ENCODE measurements around the gene ZNF575.

DNA sequence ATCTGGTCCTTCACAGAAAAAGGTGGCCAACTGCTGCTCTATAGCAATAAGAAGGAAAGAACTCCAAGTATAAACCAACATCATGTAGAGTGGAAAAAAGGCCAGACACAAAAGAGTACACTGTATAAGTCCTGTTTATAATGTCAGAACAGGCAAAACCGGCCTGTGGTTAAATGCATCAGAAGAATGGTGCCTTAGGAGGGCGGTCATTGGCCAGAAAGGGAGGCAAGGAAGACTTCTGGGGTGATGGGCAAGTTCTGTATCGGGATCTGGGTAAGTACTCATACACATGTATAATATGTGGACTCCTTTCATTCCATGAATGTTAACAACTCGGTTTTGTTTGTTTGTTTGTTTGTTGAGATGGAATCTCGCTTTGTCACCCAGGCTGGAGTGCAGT lies 10.1 kb upstream of the ZNF575 start:
- TF ChIP-seq CTCF (conservative IDR thresholded peaks at IDR 0.05; ENCODE audit: low read length), result no peak
- no peak for TF ChIP-seq EZH2phosphoT487 (IDR thresholded peaks at IDR 0.05; ENCODE audit: borderline replicate concordance)
